ENCODE data around the gene UGDH.
"Not testable (repeated sequence)": the region's sequence is repeated elsewhere in the genome, so short reads cannot be mapped to it uniquely, and the experiment has no call there.

The UGDH gene

GRCh38 chr4:39526765-39527295 lies 409 bp downstream of the UGDH start:
- DNase-seq: no peak

GRCh38 chr4:39525822-39526690 lies 1.2 kb downstream of the UGDH start:
- DNase-seq: no peak

- DNase-seq: no peak
These were observed 2.9 kb downstream of the UGDH start for GRCh38 chr4:39524161-39524957.

DNA sequence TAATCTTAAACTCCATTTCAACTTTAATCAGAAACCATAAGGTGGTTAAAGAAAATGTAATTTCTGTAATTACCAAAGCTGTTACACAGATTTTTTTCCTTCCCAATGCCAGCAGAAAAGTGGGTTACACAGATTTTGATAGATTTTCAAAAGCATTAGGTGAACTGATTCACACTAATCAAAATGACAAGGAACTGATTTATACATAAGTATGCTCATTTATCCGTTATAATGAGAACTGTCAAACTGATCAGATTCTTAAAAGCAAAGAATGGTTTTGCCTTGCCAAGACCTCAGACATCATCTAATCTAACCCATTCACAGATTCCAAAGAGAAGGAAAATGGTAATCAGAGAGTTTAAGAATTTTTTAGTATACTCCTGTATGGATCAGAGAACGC lies 5.2 kb downstream of the UGDH start:
- DNase-seq: no peak

- DNase-seq: no peak
These were observed 5.9 kb downstream of the UGDH start for GRCh38 chr4:39521253-39521919.

DNA sequence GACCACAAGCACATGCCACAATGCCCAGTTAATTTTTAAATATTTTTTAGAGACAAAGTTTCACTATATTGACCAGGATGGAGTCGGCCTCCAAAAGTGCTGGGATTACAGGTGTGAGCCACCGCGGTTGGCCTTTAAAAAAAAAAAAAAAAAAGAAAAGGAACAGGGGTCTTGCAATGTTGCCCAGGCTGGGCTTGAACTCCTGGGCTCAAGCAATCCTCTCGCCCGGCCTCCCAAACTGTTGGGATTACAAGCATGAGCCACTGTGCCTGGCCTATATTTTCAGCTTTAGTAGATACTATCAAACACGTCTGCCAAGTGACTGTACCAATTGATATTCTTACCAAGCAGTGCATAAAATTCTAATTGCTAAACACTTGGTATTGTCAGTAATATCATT lies 8.8 kb downstream of the UGDH start:
- DNase-seq: no peak

- DNase-seq: no peak
These were observed 10.8 kb downstream of the UGDH start for GRCh38 chr4:39516407-39516966.

DNA sequence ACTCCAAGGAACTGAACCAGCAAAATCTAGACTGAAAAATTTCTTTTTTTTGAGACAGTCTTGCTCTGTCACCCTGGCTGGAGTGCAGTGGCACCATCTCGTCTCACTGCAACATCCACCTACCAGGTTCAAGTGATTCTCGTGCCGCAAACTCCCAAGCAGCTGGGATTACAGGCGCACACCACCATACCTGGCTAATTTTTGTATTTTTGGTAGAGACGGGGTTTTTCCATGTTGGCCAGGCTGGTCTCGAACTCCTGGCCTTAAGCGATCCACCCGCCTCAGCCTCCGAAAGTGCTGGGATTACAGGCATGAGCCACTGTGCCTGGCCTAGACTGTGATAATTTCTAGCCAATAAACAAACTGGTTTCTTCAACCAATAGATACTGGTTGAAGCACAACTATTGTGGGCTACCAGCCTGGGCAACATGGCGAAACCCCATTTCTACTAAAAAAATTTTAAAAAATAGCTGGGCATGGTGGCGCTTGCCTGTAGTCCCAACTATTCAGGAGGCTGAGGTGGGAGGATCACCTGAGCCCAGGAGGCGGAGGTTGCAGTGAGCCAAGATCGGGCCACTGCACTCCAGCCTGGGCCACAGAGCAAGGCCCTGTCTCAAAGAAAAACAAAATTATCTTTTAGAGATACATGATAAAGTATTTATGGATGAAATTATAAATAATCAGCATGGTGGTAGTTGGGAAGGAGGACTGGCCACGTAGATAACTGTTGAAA lies 11.4 kb downstream of the UGDH start:
- DNase-seq: not testable (repeated sequence)

DNA sequence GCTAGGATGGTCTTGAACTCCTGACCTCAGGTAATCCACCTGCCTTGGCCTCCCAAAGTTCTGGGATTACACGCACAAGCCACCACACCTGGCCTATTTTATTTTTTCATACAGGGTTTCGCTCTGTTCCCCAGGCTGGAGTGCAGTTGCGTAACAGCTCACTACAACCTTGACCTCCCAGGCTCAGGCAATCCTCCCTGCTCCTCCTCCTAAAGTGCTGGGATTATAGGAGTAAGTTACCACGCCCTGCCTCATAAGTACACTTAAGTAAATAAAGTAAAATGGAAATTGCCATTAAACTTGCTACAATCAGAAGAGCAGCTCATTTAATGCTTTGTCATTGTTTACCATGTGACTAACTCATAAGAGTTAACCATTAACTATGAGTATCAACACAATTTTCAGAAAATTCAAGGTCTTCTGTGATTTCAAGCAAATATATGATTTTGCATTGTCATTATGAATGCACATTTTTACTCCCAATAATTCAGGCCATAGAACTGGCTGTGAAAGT lies 12.3 kb downstream of the UGDH start:
- no peak for DNase-seq

GRCh38 chr4:39514266-39514665 lies 13.0 kb downstream of the UGDH start:
- not testable (repeated sequence) for DNase-seq

DNA sequence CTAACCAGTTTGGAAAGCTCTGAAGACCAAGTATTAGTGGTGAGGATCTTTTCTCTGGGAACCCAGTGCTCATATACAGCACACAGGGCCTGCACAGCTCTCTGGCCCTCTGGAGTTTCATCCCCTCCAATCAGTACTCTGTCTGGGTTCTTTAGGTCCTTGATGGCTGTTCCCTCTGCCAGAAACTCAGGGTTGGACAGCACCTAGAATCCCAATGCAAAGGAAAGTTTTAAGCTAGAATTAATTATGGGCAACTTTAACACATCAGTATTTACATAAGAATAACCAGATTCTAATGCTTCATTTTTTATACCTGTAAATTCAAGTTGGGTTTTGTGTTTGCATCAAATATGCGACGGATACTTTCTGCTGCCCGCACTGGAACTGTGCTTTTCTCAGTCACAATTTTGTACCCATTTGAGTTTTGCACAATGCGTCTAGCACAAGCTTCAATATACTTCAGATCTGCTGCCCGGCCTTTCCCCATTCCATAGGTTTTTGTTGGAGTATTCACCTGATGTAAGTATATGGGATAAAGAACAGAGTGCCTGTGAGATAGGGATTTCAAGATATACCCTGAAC lies 16.8 kb downstream of the UGDH start:
- no peak for DNase-seq

DNA sequence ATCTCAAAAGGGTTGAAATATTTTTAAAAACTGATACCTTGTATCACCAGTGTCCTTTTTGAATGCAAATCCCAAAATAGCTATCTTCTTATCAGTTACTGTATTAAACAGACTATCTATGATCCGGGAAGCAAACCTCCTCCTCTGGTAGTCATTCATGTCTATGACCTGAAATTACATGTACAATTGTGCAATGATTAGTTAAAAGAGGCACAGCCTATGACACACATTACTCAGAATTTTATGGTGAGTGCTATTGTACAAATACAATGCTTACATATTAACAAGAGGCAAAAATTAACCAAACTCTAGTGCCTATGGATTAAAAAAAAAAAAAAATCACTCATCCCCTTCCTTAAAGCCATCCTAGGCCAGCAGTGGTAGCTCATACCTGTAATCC lies 21.7 kb downstream of the UGDH start:
- no peak for DNase-seq

- DNase-seq: no peak
These were observed 22.7 kb downstream of the UGDH start for GRCh38 chr4:39504538-39504937.

- not testable (repeated sequence) for DNase-seq
These were observed 24.6 kb downstream of the UGDH start for GRCh38 chr4:39502664-39503035.

DNA sequence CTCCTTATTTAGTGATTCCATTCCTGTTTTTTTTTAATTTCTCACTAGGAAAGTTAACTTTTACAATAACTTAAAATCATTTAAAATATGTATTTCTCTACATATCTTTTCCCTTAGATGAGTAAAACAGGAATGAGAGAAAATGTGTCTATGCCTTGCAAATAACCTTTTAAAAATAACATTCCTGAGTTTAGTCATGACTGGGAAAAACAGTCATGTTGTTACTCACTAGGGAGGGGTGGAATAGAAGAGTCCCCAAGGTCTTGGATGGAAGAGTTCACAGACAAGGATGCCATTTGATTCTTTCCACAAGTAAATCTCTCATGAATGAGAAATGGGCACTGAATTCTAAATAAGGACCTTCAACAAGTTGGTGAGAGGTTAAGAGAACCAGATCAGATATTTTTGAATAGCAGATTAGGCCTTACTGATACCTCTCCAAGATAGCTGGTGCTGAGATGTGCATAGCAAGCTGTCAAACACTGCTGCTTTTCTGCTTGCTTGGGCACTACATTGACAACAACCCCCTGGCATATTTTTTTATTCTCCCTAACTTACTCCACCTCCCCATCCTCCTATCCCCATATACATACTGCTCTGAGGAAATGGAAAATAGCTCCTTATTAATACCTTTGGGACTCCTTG lies 25.1 kb downstream of the UGDH start:
- no peak for DNase-seq

DNA sequence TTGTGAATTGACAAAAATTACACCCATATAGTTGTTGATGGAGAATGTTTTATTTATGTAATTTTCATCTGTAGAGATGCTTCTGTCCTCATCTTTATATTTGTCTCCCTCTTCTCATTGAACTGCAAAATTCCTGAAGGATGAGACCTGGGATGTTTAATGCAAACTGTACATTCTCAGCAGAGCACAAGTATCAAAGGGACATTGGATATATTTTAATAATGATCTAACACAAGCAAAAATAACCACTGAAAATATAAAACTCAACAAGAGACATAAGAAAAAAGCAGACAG lies 28.6 kb downstream of the UGDH start:
- no peak for DNase-seq

GRCh38 chr4:39497909-39498726 lies 29.1 kb downstream of the UGDH start:
- DNase-seq: no peak

- no peak for DNase-seq
These were observed 31.6 kb downstream of the UGDH start for GRCh38 chr4:39495446-39496213.

- no peak for DNase-seq
These were observed 32.9 kb downstream of the UGDH start for GRCh38 chr4:39494354-39494753.

- DNase-seq: no peak
These were observed 36.9 kb downstream of the UGDH start for GRCh38 chr4:39490322-39490721.
